Smooth muscle cell (in vitro differentiated cells): Measurements from ENCODE around the gene CASKIN1. TPM values are rescaled to one million over a fixed set of nuclear protein-coding genes. Genes with fewer than 3 reads are reported as not detected.

Experiments
- DNase-seq: peaks from one replicate; lab custom pipeline; 2025; ENCODE audit not compliant: unreplicated experiment; lab: John Stamatoyannopoulos, UW
- H2AFZ ChIP-seq: fragments of 200-600 bp; sonication (generic); 2 replicates; pipeline ENCODE4 v1.6.0; 2016; ENCODE audit warnings: antibody characterized with exemption, low read depth, mild to moderate bottlenecking
- H3F3A ChIP-seq: fragments of 200-600 bp; sonication (generic); 2 replicates; pipeline ENCODE4 v1.6.0; 2017; ENCODE audit warnings: antibody characterized with exemption, low read depth
- H3K27ac ChIP-seq: fragments of 200-600 bp; sonication (generic); 2 replicates; pipeline ENCODE4 v1.5.1; 2016; ENCODE audit warnings: low read depth, mild to moderate bottlenecking
- H3K27me3 ChIP-seq: fragments of 200-600 bp; sonication (generic); 2 replicates; pipeline ENCODE4 v1.6.1; 2016; ENCODE audit warnings: low read depth, mild to moderate bottlenecking
- H3K36me3 ChIP-seq: fragments of 200-600 bp; sonication (generic); 2 replicates; pipeline ENCODE4 v1.5.1; 2016; ENCODE audit warnings: low read depth
- H3K4me1 ChIP-seq: fragments of 200-600 bp; sonication (generic); 2 replicates; pipeline ENCODE4 v1.5.1; 2016; ENCODE audit warnings: low read depth
- H3K4me2 ChIP-seq: fragments of 200-600 bp; sonication (generic); 2 replicates; pipeline ENCODE4 v1.6.0; 2016; ENCODE audit warnings: mild to moderate bottlenecking
- H3K4me3 ChIP-seq: fragments of 200-600 bp; sonication (generic); 2 replicates; pipeline ENCODE4 v1.5.1; 2016; ENCODE audit warnings: mild to moderate bottlenecking
- H3K79me2 ChIP-seq: fragments of 200-600 bp; sonication (generic); 2 replicates; pipeline ENCODE4 v1.6.0; 2016; ENCODE audit warnings: low read depth, mild to moderate bottlenecking
- H3K9ac ChIP-seq: fragments of 200-600 bp; sonication (generic); 2 replicates; pipeline ENCODE4 v1.6.0; 2016; ENCODE audit warnings: low read depth
- H3K9me3 ChIP-seq: fragments of 200-600 bp; sonication (generic); replicated peaks from 2 replicates; pipeline ENCODE4 v1.5.1; 2016; ENCODE audit warnings: low read depth
- H4K20me1 ChIP-seq: fragments of 200-600 bp; sonication (generic); 2 replicates; pipeline ENCODE4 v1.6.0; 2016; ENCODE audit warnings: low read depth
- CTCF ChIP-seq: fragments of 200-600 bp; sonication (generic); IDR thresholded peaks from 2 replicates; pipeline ENCODE4 v1.5.1; 2017; ENCODE audit warnings: borderline replicate concordance, mild to moderate bottlenecking, antibody characterized with exemption; ENCODE audit not compliant: insufficient read depth, poor library complexity, severe bottlenecking
- WGBS: methylation state at CpG from one replicate; pipeline ENCODE4 v1.1.7; 2016; ENCODE audit warnings: low lambda C conversion rate; 5-methylcytosine and 5-hydroxymethylcytosine counted together
- polyA plus RNA-seq: library from polyadenylated mRNA; unstranded; fragments of >200 nt; fragmentation: Nextera tagmentation; extraction: Ambion mirVana; gene quantifications from 2 replicates; pipeline ENCODE4 v1.2.1, GENCODE V29; 2016
- total RNA-seq: library from RNA; depleted of rRNA; stranded (reverse); fragments of >200 nt; gene quantifications from 2 replicates; pipeline ENCODE4 v1.2.3, GENCODE V29; 2014

Gene CASKIN1
- total and polyA plus RNA-seq, 2 experiments from 2014 or later = 0.09 to 0.45 TPM

GRCh38 chr16:2151188-2152091 is 45.0 kb downstream of the CASKIN1 start:
- Histone ChIP-seq H2AFZ (no peak overlapping the region), H4K20me1 (peaks cover 84% of the 10 kb centered on the region), H3K4me2 (peak overlapping the region; percentile 49), H3K9ac (no peak overlapping the region), H3K4me1 (peaks cover 43% of the 10 kb centered on the region), H3K36me3 (no peaks in the 10 kb centered on the region), H3K79me2 (peaks cover 40% of the 10 kb centered on the region), H3K4me3 (no peak overlapping the region), H3K27me3 (no peaks in the 10 kb centered on the region), H3F3A (peaks cover 24% of the 10 kb centered on the region), H3K27ac (no peak overlapping the region), H3K9me3 (no peaks in the 10 kb centered on the region)
- no peak for TF ChIP-seq CTCF
- WGBS = 77% methylated on average over 13 of the region's 13 CpGs
- DNase-seq = no peak

GRCh38 chr16:2150418-2151187 is 45.8 kb downstream of the CASKIN1 start:
- peaks cover 43% of the 10 kb centered on the region for H3K4me1 ChIP-seq
- peaks cover 80% of the 10 kb centered on the region for H4K20me1 ChIP-seq
- no peak overlapping the region for H3K27ac ChIP-seq
- H3K4me3 ChIP-seq = no peak overlapping the region
- peaks cover 24% of the 10 kb centered on the region for H3F3A ChIP-seq
- no peak for TF ChIP-seq CTCF
- 27% methylated on average over 18 of the region's 18 CpGs for WGBS
- H3K36me3 ChIP-seq = no peaks in the 10 kb centered on the region
- peak overlapping the region; percentile 49 for H3K4me2 ChIP-seq
- no peak for DNase-seq
- no peak overlapping the region for H2AFZ ChIP-seq
- no peak overlapping the region for H3K9ac ChIP-seq
- peaks cover 34% of the 10 kb centered on the region for H3K79me2 ChIP-seq
- no peaks in the 10 kb centered on the region for H3K9me3 ChIP-seq
- H3K27me3 ChIP-seq = no peaks in the 10 kb centered on the region

- Histone ChIP-seq H3K4me1 (peaks cover 43% of the 10 kb centered on the region), H3K79me2 (peaks cover 31% of the 10 kb centered on the region), H2AFZ (no peak overlapping the region), H3K36me3 (no peaks in the 10 kb centered on the region), H3K4me3 (no peak overlapping the region), H3K9ac (no peak overlapping the region), H3F3A (peaks cover 24% of the 10 kb centered on the region), H4K20me1 (peaks cover 77% of the 10 kb centered on the region), H3K9me3 (no peaks in the 10 kb centered on the region), H3K27ac (no peak overlapping the region), H3K27me3 (no peaks in the 10 kb centered on the region), H3K4me2 (peak overlapping the region; percentile 89)
- 29% methylated on average over 24 of the region's 24 CpGs for WGBS
- TF ChIP-seq CTCF = no peak
- no peak for DNase-seq
Observed at GRCh38 chr16:2149630-2150417, 46.6 kb downstream of the CASKIN1 start.
